Activated CD8-positive, alpha-beta memory T cell treated with anti-CD3 and anti-CD28 coated beads, Interleukin-2, amount 50 U/mL, for 48 hours (primary cell): Measurements from ENCODE around the gene IL1R1.
A peak's percentile ranks its signal among the peaks of the same experiment; 100 is the strongest.

ENCODE experiments used
- DNase-seq: peaks from one replicate; pipeline ENCODE4 v3.0.0-alpha.2; 2020

Gene IL1R1

DNA sequence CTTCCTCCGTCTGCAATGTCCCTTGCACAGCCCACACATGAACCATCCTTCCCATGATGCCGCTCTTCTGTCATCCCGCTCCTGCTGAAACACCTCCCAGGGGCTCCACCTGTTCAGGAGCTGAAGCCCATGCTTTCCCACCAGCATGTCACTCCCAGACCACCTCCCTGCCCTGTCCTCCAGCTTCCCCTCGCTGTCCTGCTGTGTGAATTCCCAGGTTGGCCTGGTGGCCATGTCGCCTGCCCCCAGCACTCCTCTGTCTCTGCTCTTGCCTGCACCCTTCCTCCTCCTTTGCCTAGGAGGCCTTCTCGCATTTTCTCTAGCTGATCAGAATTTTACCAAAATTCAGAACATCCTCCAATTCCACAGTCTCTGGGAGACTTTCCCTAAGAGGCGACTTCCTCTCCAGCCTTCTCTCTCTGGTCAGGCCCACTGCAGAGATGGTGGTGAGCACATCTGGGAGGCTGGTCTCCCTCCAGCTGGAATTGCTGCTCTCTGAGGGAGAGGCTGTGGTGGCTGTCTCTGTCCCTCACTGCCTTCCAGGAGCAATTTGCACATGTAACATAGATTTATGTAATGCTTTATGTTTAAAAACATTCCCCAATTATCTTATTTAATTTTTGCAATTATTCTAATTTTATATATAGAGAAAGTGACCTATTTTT, 35.4 kb downstream of the IL1R1 start:
- DNase-seq, result no peak

DNA sequence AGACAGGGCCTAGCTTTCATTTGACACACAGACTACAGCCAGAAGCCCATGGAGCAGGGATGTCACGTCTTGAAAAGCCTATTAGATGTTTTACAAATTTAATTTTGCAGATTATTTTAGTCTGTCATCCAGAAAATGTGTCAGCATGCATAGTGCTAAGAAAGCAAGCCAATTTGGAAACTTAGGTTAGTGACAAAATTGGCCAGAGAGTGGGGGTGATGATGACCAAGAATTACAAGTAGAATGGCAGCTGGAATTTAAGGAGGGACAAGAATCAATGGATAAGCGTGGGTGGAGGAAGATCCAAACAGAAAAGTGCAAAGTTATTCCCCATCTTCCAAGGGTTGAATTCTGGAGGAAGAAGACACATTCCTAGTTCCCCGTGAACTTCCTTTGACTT, 36.5 kb downstream of the IL1R1 start:
- DNase-seq, result no peak

DNA sequence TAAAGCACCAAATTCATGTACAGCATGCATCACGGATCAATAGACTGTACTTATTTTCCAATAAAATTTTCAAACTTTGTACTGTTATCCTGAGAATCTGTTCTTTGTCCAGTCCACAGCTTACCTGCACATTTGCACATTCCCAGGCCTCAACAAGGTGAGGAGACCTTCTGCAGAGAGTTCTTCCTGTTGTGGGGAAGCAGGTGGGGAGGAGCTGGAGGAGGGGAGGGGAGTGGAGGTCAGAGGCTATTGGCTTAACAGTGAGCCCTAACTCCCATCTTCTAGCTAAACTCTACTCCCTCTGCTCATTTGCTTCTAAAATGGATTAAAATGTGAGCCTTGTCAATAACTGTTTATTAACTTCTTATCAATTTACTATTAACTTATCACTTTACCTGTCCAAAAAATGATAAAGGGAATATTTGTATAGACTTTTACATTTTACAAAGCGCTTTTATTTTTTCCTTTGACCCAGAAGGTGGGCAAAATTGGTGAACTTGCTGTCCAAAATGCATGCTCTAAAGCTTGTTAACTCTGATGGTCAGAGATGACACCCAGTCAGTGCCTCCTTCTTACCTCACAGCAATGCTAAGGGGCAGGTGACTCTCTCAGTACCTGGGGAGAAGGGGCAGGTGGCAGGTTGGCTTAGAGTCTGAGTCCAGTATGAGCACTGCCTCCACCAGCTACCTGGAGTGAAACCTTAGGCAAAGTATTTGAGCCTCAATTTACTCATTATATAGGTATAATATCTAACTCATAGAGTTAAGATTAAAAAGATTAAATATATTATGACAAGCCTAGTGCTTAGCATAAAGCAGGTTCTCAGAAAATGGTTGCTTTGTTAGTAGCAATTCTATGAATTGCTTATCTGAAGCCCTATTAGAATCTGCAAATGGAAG, 37.5 kb downstream of the IL1R1 start:
- DNase-seq, result no peak

DNA sequence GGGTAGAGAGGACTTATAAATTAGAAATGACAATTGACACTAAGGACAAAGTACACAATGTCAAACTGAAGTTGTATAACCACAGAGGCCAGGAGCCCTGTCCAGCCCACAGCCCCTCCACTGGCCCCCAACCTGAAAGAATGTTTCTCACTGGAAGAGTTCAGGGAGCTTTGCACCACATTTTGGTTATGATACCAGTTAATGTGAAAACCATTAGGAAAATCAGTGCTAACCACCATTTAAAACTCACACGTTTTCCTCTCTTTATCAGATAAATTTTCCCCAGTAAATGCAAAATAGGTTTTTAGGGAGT, 38.1 kb downstream of the IL1R1 start:
- no peak for DNase-seq

DNA sequence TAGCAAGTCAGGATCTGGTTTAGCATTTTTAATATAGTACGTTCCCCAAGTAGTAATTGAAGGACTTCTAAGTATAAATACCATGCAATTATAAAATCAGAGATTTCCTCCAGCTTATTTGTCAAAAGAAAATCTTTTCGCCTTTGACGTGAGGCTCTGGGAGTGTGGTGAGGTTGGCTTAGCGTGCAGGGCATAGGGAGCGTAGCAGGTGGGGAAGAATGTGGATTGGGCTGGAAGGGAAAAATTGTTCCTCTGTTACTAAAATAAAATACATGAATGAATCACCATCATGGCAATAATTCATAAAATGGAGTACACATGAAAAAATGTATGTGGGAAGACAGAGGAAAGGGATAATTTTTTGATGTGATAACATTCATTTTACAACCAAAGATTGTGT, 38.8 kb downstream of the IL1R1 start:
- DNase-seq, result no peak

DNA sequence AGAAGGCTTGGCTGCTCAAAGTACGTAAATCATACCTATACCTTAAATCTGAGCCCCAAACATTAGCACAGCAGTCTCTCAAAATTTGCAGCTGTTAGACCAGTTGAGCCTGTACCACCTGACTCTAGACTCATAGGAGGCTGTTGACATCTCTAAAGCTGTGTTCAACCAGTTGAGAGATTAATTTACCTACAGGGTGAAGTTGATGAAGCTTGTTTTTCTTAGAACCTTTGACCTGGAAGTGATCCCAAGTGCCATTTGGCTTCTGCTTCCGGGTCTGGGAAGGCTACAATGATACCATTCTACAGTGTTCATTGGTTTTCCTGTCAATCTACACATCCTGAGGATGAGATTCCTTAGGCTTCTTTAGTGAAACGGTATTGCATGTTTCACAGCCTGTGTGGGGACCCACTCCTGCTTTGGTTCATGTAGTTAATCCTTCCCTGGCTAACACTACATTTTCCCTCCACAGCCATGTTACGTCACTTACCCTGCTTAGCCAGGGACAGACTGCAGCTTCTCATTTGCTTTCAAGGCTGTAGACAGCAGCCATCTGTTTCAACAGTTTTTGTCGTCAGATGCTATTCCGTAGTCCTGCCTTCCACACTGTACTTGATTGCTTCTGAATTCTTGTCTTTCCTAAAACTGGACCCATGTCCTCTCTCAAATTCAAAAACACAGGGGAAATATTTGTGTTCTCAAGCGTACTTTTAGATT, 39.5 kb downstream of the IL1R1 start:
- DNase-seq, result no peak

DNA sequence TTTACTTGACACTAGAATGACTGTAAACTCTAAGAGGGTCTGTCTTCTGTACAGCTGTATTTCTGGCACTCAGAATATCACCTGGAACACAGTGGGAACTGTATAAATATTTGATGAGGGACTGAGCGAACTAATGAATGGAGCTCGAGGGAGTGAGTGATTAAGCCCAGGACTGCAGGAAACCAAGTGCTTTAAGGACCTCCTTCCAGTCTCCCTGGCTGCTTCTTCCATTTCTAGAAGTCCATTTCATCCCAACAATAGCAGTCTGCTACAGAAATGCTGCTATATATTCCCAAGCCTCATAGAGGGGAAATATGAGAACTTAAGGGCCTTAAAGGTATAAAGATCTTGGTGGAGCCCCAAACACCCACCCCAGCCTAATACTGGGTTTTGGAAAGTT, 41.5 kb downstream of the IL1R1 start:
- DNase-seq, result no peak

DNA sequence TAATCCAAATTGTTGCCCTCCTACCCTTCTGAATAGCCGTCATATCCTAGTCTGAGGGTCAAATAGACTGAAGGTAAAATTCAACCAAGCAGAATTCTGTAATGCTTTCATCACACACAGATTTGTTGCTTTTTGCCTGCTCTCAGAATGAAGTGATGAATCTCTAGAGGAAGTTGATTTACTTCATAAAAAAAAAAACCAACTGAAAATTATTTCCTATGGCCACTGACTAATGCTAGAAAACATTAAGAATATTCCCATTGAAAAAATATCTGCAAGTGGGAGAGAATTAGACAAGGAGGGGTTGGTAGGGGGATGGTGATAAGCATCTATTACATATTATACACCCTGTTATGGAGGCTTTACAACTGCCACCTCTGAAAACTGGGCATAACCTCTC, 42.0 kb downstream of the IL1R1 start:
- no peak for DNase-seq

DNA sequence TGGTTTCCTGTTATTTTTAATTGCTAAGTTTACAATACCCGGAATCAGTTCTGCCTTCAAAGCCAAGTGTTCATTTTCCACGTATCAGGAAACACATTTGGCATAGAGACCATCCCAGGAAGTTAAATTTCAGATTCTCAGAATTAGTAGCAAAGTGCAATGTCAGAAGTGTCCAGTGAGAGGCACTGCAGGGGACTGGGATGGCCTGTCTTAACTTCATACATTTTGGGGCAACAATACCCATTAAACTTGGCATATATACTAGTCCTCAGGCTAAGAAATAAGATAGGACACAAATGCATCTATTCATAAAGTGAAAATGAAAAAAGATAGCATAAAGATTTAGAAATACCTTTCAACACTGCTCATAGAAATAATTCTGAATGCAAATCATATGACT, 42.8 kb downstream of the IL1R1 start:
- no peak for DNase-seq

DNA sequence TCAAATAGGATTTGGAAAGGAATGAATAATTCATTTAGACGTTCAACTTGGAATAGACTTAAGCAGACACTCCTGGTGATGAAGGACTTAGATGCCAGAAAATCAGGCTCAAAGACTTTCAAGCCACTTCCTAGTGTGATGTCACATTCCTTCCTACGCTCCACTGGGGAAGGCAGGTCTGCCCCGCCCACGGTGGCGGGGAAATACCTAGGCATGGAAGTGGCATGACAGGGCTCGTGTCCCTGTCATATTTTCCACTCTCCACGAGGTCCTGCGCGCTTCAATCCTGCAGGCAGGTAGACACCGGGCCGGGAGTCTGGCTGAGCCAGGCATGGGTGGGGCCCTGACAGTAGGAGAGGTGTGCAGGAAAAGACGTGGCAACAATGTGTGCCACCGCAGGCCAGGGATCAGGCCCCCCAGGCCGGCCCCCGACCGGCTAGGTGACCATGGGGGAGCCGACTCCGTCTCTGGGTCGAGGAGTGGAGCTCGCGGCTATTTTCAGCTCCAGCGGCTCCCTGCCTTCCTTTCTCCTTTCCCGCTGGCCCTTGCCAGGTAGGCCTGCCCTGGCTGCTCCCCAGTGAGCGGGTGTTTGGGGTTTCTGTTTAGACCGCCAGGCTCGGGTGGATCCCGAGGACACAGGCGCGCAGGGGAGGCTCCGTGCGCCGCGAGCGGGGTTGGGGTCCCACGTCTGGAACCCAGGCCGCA, 44.4 kb downstream of the IL1R1 start, which contains the start of gene IL1RL2:
TSS of gene IL1RL2 (plus strand) at position 233 of the 705 bp plus-strand sequence. CDS start 845 bp downstream, outside the sequence.
- no peak for DNase-seq

DNA sequence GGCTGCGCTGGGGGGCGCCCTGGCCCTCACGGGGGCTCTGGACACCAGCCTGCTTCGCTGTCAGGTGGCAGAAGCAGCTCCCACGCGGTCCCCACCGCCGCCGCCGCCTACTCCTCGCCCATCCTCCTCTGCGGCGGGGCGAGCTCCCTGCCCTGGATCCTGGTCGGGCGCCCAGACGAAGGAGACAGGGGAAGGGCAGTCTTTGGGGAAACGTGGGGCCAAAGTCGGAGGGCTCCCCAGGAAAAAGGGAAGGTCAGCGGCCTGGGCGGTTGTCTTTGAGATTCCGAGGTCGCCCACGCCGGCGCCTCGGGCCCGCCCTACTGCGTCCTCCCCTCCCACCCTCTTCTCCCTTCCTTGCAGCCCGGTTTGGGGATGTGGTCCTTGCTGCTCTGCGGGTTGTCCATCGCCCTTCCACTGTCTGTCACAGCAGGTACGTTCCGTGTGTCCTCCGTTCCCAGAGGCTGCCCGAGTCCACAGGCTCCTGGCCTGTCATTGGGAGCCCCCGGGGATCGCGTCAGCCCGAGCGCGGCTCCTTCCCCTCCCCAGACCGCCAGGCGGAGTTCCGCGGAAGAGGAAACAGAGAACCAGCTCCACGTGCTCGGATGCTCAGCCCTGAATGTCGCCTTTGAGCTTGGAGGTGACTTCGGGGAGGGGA, 45.1 kb downstream of the IL1R1 start:
- peak; percentile 80 for DNase-seq

DNA sequence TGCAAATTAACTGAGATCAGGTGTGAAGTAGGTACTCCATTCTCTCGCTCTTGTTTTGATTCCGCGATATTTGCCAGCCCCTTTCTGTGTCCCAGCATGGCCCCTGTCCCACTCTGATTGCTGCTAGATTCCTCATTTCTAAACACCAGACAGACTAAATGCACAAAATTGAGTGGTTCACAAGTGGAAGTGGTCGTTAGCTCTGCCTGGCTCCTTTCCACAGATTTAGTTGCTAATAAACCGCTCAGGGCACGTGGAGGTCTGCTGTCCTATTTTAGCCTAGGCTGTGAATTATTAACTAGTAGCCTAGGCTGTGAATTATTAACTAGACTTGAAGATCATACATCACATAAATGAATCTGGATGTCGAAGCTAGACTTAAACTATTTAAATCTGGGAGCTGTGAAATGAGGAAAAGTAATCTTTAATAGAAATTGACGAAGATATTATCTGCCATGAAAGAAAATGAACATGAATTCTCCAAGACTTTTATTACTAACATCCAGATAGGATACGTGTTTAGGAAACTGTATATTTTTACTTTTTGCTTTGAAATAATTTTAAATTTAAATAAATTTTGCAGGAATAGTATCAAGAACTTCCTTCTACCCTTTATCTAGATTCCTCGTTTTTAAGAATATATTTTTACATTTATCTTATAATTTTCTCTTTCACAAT, 48.0 kb downstream of the IL1R1 start:
- DNase-seq, result no peak

DNA sequence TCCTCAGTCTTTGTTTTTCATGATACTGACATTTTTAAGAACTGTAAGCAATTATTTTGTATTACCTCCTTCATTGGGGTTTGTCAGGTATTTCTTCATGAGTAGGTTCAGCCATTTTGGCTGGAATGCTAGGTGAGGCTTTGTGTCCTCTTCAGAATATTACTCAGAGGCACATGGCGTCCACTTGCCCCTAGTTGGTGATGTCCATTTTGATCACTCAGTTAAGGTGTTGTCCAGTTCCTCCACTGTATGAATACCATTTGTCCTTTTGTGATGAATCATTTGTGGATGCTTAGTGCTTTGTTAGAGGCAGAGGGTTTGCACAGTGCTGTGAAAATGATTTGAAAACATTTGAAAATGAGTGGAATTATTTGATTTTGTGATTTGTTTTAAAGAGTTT, 49.0 kb downstream of the IL1R1 start:
- no peak for DNase-seq

DNA sequence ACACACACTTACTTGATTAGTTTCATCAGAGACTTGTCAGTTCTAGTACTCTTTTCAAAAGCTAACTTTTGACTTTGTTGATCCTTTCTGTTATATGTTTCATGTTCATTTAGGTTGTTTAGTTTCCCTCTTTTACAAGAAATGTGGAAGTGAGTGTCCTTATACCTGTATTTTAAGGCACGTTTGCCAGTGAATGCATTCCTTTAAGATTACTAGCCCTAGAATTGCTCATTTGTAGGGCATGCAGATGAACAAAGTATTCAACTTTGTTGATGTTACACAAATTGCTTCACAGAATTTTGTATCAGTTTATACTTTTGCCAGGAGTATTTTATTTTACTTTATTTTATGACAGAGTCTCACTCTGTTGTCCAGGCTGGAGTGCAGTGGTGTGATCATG, 50.5 kb downstream of the IL1R1 start:
- DNase-seq, result no peak

DNA sequence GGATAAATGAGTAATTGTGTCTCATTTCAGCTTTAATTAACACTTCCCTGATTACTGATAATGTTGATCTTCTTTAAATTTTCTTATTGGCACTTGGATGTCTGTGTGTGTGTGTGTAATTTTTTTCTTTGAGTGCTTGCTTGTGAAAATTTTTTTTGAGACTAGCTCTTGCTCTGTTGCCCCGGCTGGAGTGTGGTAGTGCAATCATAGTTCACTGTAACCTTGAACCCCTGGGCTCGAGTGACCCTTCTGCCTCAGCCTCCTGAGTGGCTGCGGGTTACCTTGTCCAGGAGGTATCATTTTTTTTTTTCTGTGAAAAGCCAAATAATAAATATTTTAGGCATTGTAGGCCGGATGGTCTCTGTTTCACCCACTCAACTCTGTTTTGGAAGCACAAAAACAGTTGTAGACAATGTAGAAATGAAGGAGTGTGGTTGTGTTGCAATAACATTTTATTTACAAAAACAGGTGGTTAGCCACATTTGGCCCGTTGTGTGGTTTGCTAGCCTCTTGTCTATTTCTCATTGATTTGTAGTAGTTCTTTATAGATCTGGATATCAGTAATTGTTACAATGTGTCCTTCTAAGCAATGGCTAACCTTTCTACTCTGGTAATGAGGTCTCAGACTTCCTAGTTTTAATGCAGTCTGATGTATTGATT, 52.2 kb downstream of the IL1R1 start:
- no peak for DNase-seq

DNA sequence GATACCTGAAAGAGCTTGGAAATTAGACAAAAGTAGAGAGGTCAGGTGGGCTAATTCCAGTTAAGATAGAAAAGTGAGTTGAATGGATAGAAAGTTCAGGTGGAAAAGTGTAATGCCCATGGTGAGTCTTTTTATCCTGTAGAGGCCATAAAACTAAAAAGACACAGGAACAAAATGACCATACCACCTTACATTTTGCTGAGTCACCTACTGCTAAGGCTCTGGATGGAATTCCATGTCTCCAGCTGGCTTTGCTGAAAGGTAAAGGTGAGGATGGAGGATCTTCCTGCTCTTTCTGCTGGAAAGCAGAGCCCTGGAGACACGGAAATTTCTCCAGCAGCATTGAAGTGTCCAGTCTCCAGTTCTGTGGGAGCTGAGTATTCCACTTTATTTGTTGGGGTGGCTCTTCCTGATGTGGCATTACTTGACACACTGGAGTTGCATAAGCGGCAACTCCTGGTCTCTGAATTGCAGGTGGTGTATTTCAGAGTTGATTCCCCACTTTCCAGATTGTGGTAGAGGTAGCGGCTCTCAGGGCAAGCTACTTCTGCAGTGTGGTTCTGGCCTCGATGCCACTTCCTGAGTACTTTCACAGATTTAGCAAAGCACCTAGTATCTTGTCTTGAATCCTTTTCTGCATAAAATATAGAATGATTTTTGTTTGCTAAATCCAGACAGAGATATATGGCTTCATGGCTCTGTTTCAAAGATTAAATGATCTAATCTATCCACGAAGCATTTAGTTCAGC, 55.0 kb downstream of the IL1R1 start:
- no peak for DNase-seq

DNA sequence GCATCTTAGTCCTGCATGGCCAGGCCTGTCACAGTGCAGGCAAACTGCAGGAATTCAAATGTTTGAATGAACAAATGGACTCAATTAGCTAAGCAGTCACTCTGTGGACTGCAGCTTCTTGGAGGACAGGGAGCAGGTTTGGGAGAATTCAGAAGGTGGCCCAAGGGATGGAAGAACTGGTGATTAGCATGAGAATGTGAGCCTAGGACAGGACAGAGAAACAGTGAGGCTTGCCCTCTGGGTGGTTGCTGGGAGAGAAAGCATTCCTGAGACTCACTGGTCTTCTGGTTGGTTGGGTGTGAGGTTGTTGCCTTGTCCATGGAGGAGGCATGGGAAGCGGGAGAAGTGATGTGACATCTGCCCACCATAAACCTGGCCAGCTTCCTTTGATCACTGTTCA, 58.0 kb downstream of the IL1R1 start:
- no peak for DNase-seq

DNA sequence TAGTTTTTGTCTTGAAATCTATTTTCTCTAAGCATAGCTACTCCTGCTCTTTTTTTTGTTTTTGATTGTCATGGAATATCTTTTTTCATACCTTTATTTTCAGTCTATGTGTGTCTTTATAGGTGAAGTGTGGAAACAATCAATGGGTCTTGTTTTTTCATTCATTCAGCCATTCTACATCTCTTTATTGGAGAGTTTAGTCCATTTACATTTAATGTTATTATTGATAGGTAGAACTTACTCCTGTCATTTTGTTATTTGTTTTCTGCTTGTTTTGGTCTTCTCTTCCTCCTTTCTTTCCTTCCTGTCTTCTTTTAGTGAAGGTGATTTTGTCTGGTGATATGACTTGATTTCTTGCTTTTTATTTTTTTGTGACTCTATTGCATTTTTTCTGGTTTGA, 62.1 kb downstream of the IL1R1 start:
- DNase-seq, result no peak

DNA sequence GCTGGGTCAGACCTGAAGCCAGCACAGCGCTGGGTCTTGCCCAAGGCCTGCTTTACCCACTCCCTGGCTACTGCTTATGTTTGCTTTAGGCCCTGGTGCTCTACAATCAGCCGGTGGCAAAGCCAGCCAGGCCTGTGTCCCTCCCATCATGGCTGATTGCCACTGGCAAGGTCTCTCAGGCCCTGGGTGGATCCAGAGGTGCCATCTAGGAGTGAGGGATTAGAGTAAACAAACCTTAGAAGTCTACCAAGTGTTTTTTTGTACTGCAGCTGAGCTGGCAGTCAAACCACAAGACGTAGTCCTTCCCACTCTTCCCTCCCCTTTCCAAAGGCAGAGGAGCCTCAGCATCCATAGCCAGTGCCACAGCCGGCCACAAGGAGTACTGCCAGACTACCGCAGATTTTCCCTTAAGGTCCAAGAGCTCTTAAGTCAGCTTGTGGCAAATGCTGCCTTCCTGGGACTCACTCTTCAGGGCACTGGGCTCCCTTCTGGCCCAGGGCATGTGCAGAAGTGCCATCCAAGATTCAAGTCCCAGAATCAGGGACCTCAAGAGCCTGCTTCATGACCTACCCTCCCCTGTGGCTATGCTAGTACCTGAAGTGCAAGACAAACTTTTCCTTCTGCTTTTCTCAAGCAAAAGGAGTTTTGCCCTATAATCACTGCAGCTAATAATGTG, 64.3 kb downstream of the IL1R1 start:
- no peak for DNase-seq

DNA sequence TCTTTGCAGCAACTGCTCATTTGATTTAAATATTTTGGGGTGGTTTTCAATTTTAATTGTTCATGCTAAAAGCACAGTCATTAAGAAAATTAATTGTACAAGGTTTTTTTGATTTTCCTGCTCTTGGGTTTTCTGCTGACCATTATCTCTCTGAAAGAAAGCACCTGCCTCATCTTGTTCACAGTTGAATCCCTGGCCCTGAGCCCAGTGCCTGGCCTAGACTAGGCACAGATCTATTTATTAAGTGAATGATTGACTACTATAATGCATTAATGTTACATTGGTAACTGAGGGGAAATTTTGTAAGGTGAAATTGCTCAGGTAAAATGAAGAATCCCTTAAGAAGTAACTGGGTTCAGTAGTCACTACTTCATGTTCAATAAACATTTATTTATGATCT, 66.2 kb downstream of the IL1R1 start:
- no peak for DNase-seq
